ENCODE data around the gene FSTL5.

FSTL5 gene

GRCh38 chr4:162102713-162103112 lies 61.1 kb downstream of the FSTL5 start:
- DNase-seq, result no peak

- DNase-seq, result no peak
These were observed 62.5 kb downstream of the FSTL5 start for GRCh38 chr4:162101337-162101736.

- no peak for DNase-seq
These were observed 88.1 kb downstream of the FSTL5 start for GRCh38 chr4:162075726-162076125.

GRCh38 chr4:162061214-162061613 lies 102.6 kb downstream of the FSTL5 start:
- DNase-seq, result peak in 1 of 2 experiments; percentile 16

- DNase-seq, result no peak
These were observed 104.1 kb downstream of the FSTL5 start for GRCh38 chr4:162059656-162060055.

- peak; percentile 44 to 71 for DNase-seq
These were observed 106.8 kb downstream of the FSTL5 start for GRCh38 chr4:162056990-162057389.

- DNase-seq, result no peak
These were observed 117.7 kb downstream of the FSTL5 start for GRCh38 chr4:162046135-162046534.

- DNase-seq, result no peak
These were observed 125.7 kb downstream of the FSTL5 start for GRCh38 chr4:162038112-162038511.

- DNase-seq, result no peak
These were observed 145.9 kb downstream of the FSTL5 start for GRCh38 chr4:162017863-162018262.

- peak in 1 of 2 experiments; percentile 13 for DNase-seq
These were observed 146.8 kb downstream of the FSTL5 start for GRCh38 chr4:162016991-162017390.

GRCh38 chr4:162016219-162016618 lies 147.6 kb downstream of the FSTL5 start:
- DNase-seq, result no peak

GRCh38 chr4:162015090-162015489 lies 148.7 kb downstream of the FSTL5 start:
- DNase-seq, result no peak

GRCh38 chr4:162011089-162011488 lies 152.7 kb downstream of the FSTL5 start:
- no peak for DNase-seq

- DNase-seq, result no peak
These were observed 153.4 kb downstream of the FSTL5 start for GRCh38 chr4:162010362-162010761.

GRCh38 chr4:161992317-161992716 lies 171.5 kb downstream of the FSTL5 start:
- no peak for DNase-seq

- no peak for DNase-seq
These were observed 172.0 kb downstream of the FSTL5 start for GRCh38 chr4:161991811-161992210.

GRCh38 chr4:161990721-161991120 lies 173.1 kb downstream of the FSTL5 start:
- DNase-seq, result no peak

GRCh38 chr4:161988946-161989345 lies 174.9 kb downstream of the FSTL5 start:
- no peak for DNase-seq

GRCh38 chr4:161987611-161988010 lies 176.2 kb downstream of the FSTL5 start:
- DNase-seq, result no peak

- no peak for DNase-seq
These were observed 211.4 kb downstream of the FSTL5 start for GRCh38 chr4:161952382-161952781.

- no peak for DNase-seq
These were observed 213.7 kb downstream of the FSTL5 start for GRCh38 chr4:161949946-161950725.

- no peak for DNase-seq
These were observed 215.6 kb downstream of the FSTL5 start for GRCh38 chr4:161948026-161948770.

- no peak for DNase-seq
These were observed 226.2 kb downstream of the FSTL5 start for GRCh38 chr4:161937596-161937995.

Measured in cerebellar nuclear complex (tissue), 1 donor.